ENCODE measurements around the gene CLDN22. TPM values are rescaled to one million over a fixed set of nuclear protein-coding genes. Genes with fewer than 3 reads are reported as not detected.

The CLDN22 gene
- total and polyA plus RNA-seq, 10 of the 15 experiments (the other 5 are each of a cell fraction or from before 2014, with no cell fraction given), result not detected

- no peak for TF ChIP-seq ATF2 (IDR thresholded peaks at IDR 0.05; ENCODE audit: low read length)
- no peak for TF ChIP-seq IRF4 (IDR thresholded peaks at IDR 0.05; ENCODE audit: low read depth, low read length)
- no peak for TF ChIP-seq PAX5 (IDR thresholded peaks at IDR 0.05; ENCODE audit: borderline replicate concordance, low read depth, low read length)
- TF ChIP-seq TAF1 (IDR thresholded peaks at IDR 0.05; ENCODE audit: borderline replicate concordance, low read depth, low read length), result no peak
- TF ChIP-seq ZBTB11 (CRISPR knock-in tag; IDR thresholded peaks at IDR 0.05), result no peak
- TF ChIP-seq KLF5 (IDR thresholded peaks at IDR 0.05; ENCODE audit: partially characterized antibody), result no peak
- no peak for TF ChIP-seq E4F1 (IDR thresholded peaks at IDR 0.05; ENCODE audit: borderline replicate concordance, partially characterized antibody)
- TF ChIP-seq SP1 (IDR thresholded peaks at IDR 0.05; ENCODE audit: low read depth, low read length), result no peak
- TF ChIP-seq SMARCA5 (IDR thresholded peaks at IDR 0.05), result no peak
- no peak for TF ChIP-seq HCFC1 (IDR thresholded peaks at IDR 0.05; ENCODE audit: low read length)
- TF ChIP-seq BCL11A (IDR thresholded peaks at IDR 0.05; ENCODE audit: low read depth, low read length), result no peak
- TF ChIP-seq ZBTB4 (CRISPR knock-in tag; IDR thresholded peaks at IDR 0.05), result no peak
- no peak for TF ChIP-seq STAT1 (conservative IDR thresholded peaks at IDR 0.05)
- TF ChIP-seq USF1 (IDR thresholded peaks at IDR 0.05; ENCODE audit: borderline replicate concordance, extremely low read length, insufficient read depth, low read depth, low read length), result no peak
- FAIRE-seq, result no peak
- no peak overlapping the region for H3K4me3 ChIP-seq
- H3K79me2 ChIP-seq (ENCODE audit: control insufficient read depth, insufficient read depth, low read length), result no peaks in the 10 kb centered on the region
- no peak overlapping the region for H3K27ac ChIP-seq (ENCODE audit: control insufficient read depth, insufficient read depth)
- no peaks in the 10 kb centered on the region; the same call in 2 of the 3 replicates for H3K9me3 ChIP-seq (replicated peaks; ENCODE audit: control insufficient read depth, insufficient read depth, low read length)
- no peak for ATAC-seq
- DNase-seq (ENCODE audit: low read depth, low spot score), result no peak
- no peaks in the 10 kb centered on the region for H3K4me1 ChIP-seq (ENCODE audit: control insufficient read depth, insufficient read depth, low read length)
- no peaks in the 10 kb centered on the region for H3K36me3 ChIP-seq (ENCODE audit: control insufficient read depth in 2 of 2, insufficient read depth in 2 of 2, low read length in 1 of 2)
- H4K20me1 ChIP-seq (ENCODE audit: control insufficient read depth, insufficient read depth), result no peaks in the 10 kb centered on the region
- no peaks in the 10 kb centered on the region; a peak in 1 of 4 replicates for H3K27me3 ChIP-seq (replicated peaks in 1 of 2; ENCODE audit: control insufficient read depth in 2 of 2, insufficient read depth in 2 of 2, low read length in 1 of 2)
- in situ Hi-C loops (cut with MboI), result no loop called here
- CTCF ChIA-PET, result no interaction called here
- no peak overlapping the region for H3K9ac ChIP-seq (ENCODE audit: control insufficient read depth, insufficient read depth, low read length)
- 13% methylated on average over 2 of the region's 2 CpGs for WGBS (ENCODE audit: insufficient coverage, insufficient replicate concordance, low lambda C conversion rate, missing lambda C conversion rate)
- intact Hi-C loops (cut with micrococcal nuclease; ENCODE audit: unreplicated experiment), result no loop called here
- no peak overlapping the region for H2AFZ ChIP-seq (ENCODE audit: control insufficient read depth, low read depth, low read length)
- BruUV-seq (replicated peaks), result no TSS peak
- RAD21 ChIA-PET (ENCODE audit: unreplicated experiment), result no interaction called here
- no peak overlapping the region for H3K4me2 ChIP-seq (ENCODE audit: control insufficient read depth, insufficient read depth)
- POLR2A ChIA-PET, result no interaction called here
- SMC1A ChIA-PET (ENCODE audit: uncharacterized antibody, unreplicated experiment), result no interaction called here
Measured at GRCh38 chr4:183330841-183331240, 10.8 kb upstream of the CLDN22 start.

Measured in GM12878 (cell line).